K562 (cell line): ENCODE measurements around the gene CCNT1. TPM values are rescaled to one million over a fixed set of nuclear protein-coding genes. Genes with fewer than 3 reads are reported as not detected.

Experiments used
- BHLHE40 ChIP-seq: IDR thresholded peaks from 2 replicates; pipeline ENCODE4 v1.6.1; 2011; ENCODE audit warnings: low read length, improper control_type of control experiment
- CBFA2T3 ChIP-seq: fragments of 450-650 bp; IDR thresholded peaks from 2 replicates; pipeline ENCODE4 v1.6.1; 2017
- CCNT2 ChIP-seq: IDR thresholded peaks from 2 replicates; pipeline ENCODE4 v1.6.1; 2011; ENCODE audit warnings: borderline replicate concordance, low read depth, mild to moderate bottlenecking, moderate library complexity, mixed read lengths, low read length; ENCODE audit not compliant: insufficient read length; ENCODE audit errors: extremely low read depth
- CXXC5 ChIP-seq: fragments of 250-450 bp; sonication (Bioruptor Pico); IDR thresholded peaks from 2 replicates; pipeline ENCODE4 v1.8.0; 2022; ENCODE audit warnings: inconsistent platforms, mild to moderate bottlenecking, moderate library complexity
- HNRNPL ChIP-seq: fragments of 200-400 bp; formaldehyde crosslinking; IDR thresholded peaks from 2 replicates; pipeline ENCODE4 v1.6.1; 2017; ENCODE audit warnings: low read depth, mild to moderate bottlenecking, low read length
- MAFK ChIP-seq: IDR thresholded peaks from 2 replicates; pipeline ENCODE4 v1.6.1; 2011; ENCODE audit warnings: low read length, improper control_type of control experiment
- MGA ChIP-seq: fragments of 450-650 bp; IDR thresholded peaks from 2 replicates; pipeline ENCODE4 v1.6.1; 2016; ENCODE audit warnings: mild to moderate bottlenecking, moderate library complexity
- RCOR1 ChIP-seq, 2 experiments: IDR thresholded peaks; 2 replicates each; pipeline ENCODE4 v1.6.1; 2012; ENCODE audit warnings: low read depth in 2 of 2, low read length in 2 of 2, borderline replicate concordance in 1 of 2, improper control_type of control experiment in 1 of 2
- TBL1XR1 ChIP-seq, 2 experiments: IDR thresholded peaks; 2 replicates each; pipeline ENCODE4 v1.6.1; 2012; ENCODE audit warnings: improper control_type of control experiment in 2 of 2, low read length in 2 of 2, mild to moderate bottlenecking in 1 of 2
- TCF3 ChIP-seq: sonication (generic); formaldehyde crosslinking; IDR thresholded peaks from 2 replicates; pipeline ENCODE4 v1.4.0; 2020; ENCODE audit warnings: mild to moderate bottlenecking, missing genetic modification reagents
- TEAD4 ChIP-seq, 2 experiments: sonication (generic) in 1 of 2; formaldehyde crosslinking in 1 of 2; IDR thresholded peaks; 2 replicates each; pipeline versions ENCODE4 v1.6.1 to v1.8.0; 2012 to 2022; ENCODE audit warnings: borderline replicate concordance in 1 of 2, inconsistent platforms in 1 of 2, low read length in 1 of 2, mild to moderate bottlenecking in 1 of 2, missing genetic modification reagents in 1 of 2
- THAP7 ChIP-seq: fragments of 250-450 bp; sonication (Bioruptor Pico); IDR thresholded peaks from 2 replicates; pipeline ENCODE4 v1.5.0; 2021
- ZNF274 ChIP-seq: IDR thresholded peaks from 2 replicates; pipeline ENCODE4 v1.6.1; 2011; ENCODE audit warnings: low read depth, mild to moderate bottlenecking, low read length, moderate library complexity, borderline replicate concordance
- polyA plus RNA-seq, 8 experiments: library from polyadenylated mRNA; depleted of rRNA in 4 of 8; stranded (reverse) in 5 of 8; unstranded in 3 of 8; fragments of >200 nt; fragmentation: Nextera tagmentation in 2 of 8; fragmentation: Illumina TruSeq in 1 of 8; extraction: Ambion mirVana in 2 of 8; extraction: Trizol in 1 of 8; gene quantifications; 2 replicates each; pipeline versions ENCODE4 v1.2.1 to v1.2.3, GENCODE V29; 2011 to 2014; ENCODE audit warnings: inconsistent platforms in 1 of 8, missing spikeins in 1 of 8
- total RNA-seq, 7 experiments: library from RNA; depleted of rRNA in 6 of 7; stranded (reverse); fragments of >200 nt in 6 of 7; fragmentation: Illumina TruSeq in 2 of 7; extraction: Trizol in 2 of 7; gene quantifications; 2 replicates each; pipeline versions ENCODE4 v1.2.1 to v1.2.3, GENCODE V29; 2011 to 2021; ENCODE audit warnings: low replicate concordance in 1 of 7
- TF ChIP-seq, protein P1 (sequence below): fragments of 250-450 bp; sonication (Bioruptor Pico); IDR thresholded peaks from 2 replicates; pipeline ENCODE4 v1.5.0; 2021; ENCODE audit warnings: mild to moderate bottlenecking, borderline replicate concordance

Gene CCNT1
- total and polyA plus RNA-seq, 9 of the 15 experiments (the other 6 are each of a cell fraction or from before 2014, with no cell fraction given) = 9.7 to 52.4 (median 33.4) TPM

GRCh38 chr12:48693572-48693971 is 22.9 kb downstream of the CCNT1 start (continued):
- TF ChIP-seq THAP7 (CRISPR knock-in tag) = no peak
- TF ChIP-seq BHLHE40 = peak; percentile 22; the same call in 1 of the 2 replicates
- peak; percentile 45 for TF ChIP-seq CCNT2
- peak; percentile 83 for TF ChIP-seq TEAD4 (IDR thresholded peaks at IDR 0.05; ENCODE audit: low read length)
- no peak for TF ChIP-seq TEAD4 (CRISPR knock-in tag; IDR thresholded peaks at IDR 0.05; ENCODE audit: borderline replicate concordance)
- peak; percentile 89 for TF ChIP-seq CBFA2T3
- TF ChIP-seq CXXC5 (CRISPR knock-in tag) = peak; percentile 100
- TF ChIP-seq MGA = peak; percentile 57
- 0 out of 4 replicates have a peak, but pooled peaks of 1 of the 2 experiments have one; percentile 60 for TF ChIP-seq TBL1XR1 (IDR thresholded peaks at IDR 0.05; ENCODE audit: low read length in 2 of 2)
- TF ChIP-seq HNRNPL = no peak
- no peak for TF ChIP-seq MAFK
- TF ChIP-seq, protein P1, sequence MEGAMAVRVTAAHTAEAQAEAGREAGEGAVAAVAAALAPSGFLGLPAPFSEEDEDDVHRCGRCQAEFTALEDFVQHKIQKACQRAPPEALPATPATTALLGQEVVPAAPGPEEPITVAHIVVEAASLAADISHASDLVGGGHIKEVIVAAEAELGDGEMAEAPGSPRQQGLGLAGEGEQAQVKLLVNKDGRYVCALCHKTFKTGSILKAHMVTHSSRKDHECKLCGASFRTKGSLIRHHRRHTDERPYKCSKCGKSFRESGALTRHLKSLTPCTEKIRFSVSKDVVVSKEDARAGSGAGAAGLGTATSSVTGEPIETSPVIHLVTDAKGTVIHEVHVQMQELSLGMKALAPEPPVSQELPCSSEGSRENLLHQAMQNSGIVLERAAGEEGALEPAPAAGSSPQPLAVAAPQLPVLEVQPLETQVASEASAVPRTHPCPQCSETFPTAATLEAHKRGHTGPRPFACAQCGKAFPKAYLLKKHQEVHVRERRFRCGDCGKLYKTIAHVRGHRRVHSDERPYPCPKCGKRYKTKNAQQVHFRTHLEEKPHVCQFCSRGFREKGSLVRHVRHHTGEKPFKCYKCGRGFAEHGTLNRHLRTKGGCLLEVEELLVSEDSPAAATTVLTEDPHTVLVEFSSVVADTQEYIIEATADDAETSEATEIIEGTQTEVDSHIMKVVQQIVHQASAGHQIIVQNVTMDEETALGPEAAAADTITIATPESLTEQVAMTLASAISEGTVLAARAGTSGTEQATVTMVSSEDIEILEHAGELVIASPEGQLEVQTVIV = no peak
- TF ChIP-seq TCF3 (CRISPR knock-in tag) = peak; percentile 87
- TF ChIP-seq RCOR1 (IDR thresholded peaks at IDR 0.05; ENCODE audit: borderline replicate concordance in 1 of 2, low read depth in 2 of 2, low read length in 2 of 2) = peak in 1 of 2 experiments; percentile 79; a peak in 2 of 4 replicates
- no peak for TF ChIP-seq ZNF274
